GM23338 (cell line): ENCODE data around the gene ZDHHC13. TPM values are rescaled to one million over a fixed set of nuclear protein-coding genes. Genes with fewer than 3 reads are reported as not detected.

ENCODE experiments used
- ATAC-seq: fragments of 200-7000 bp; cut with Tn5 transposase; 3 replicates; pipeline ENCODE4 v1.9.1; 2020
- DNase-seq: peaks from one replicate; pipeline ENCODE4 v3.0.0-alpha.2; 2015; ENCODE audit warnings: low spot score
- H2AFZ ChIP-seq: fragments of 200-600 bp; sonication (generic); 2 replicates; pipeline ENCODE4 v1.8.0; 2016; ENCODE audit warnings: antibody characterized with exemption, mild to moderate bottlenecking, moderate library complexity
- H3F3A ChIP-seq: fragments of 200-600 bp; sonication (generic); replicated peaks from 2 replicates; pipeline ENCODE4 v1.8.0; 2017; ENCODE audit warnings: antibody characterized with exemption, mixed run types, low read depth
- H3K27ac ChIP-seq: fragments of 200-600 bp; sonication (generic); 2 replicates; pipeline ENCODE4 v1.6.1; 2016; ENCODE audit warnings: low read depth
- H3K27me3 ChIP-seq: fragments of 200-600 bp; sonication (generic); 2 replicates; pipeline ENCODE4 v1.8.0; 2016; ENCODE audit warnings: mild to moderate bottlenecking, mixed run types, moderate library complexity; ENCODE audit not compliant: insufficient read depth
- H3K36me3 ChIP-seq: fragments of 200-600 bp; sonication (generic); 2 replicates; pipeline ENCODE4 v1.8.0; 2016; ENCODE audit warnings: mild to moderate bottlenecking; ENCODE audit not compliant: insufficient read depth
- H3K4me1 ChIP-seq: fragments of 200-600 bp; sonication (generic); 2 replicates; pipeline ENCODE4 v1.8.0; 2016; ENCODE audit warnings: mild to moderate bottlenecking, moderate library complexity; ENCODE audit not compliant: insufficient read depth
- H3K4me2 ChIP-seq: fragments of 200-600 bp; sonication (generic); 2 replicates; pipeline ENCODE4 v1.7.1; 2017; ENCODE audit warnings: mixed run types
- H3K4me3 ChIP-seq: fragments of 200-600 bp; sonication (generic); 2 replicates; pipeline ENCODE4 v1.6.1; 2016; ENCODE audit warnings: mixed run types
- H3K79me2 ChIP-seq: fragments of 200-600 bp; sonication (generic); replicated peaks from 2 replicates; pipeline ENCODE4 v1.8.0; 2017; ENCODE audit warnings: mild to moderate bottlenecking; ENCODE audit not compliant: insufficient read depth
- H3K9me2 ChIP-seq: fragments of 200-600 bp; sonication (generic); 2 replicates; pipeline ENCODE4 v1.8.0; 2017; ENCODE audit not compliant: insufficient read depth
- H4K20me1 ChIP-seq: fragments of 200-600 bp; sonication (generic); replicated peaks from 2 replicates; pipeline ENCODE4 v1.8.0; 2017; ENCODE audit warnings: mild to moderate bottlenecking; ENCODE audit not compliant: insufficient read depth
- H3K27ac Mint-ChIP-seq: 2 replicates; pipeline ENCODE4 v1.8.0; 2020; ENCODE audit warnings: inconsistent platforms, mild to moderate bottlenecking, moderate library complexity, mixed read lengths
- H3K27me3 Mint-ChIP-seq: 3 replicates; pipeline ENCODE4 v1.8.0; 2022; ENCODE audit warnings: low read depth, mild to moderate bottlenecking, moderate library complexity, mixed read lengths, inconsistent platforms; ENCODE audit not compliant: insufficient read depth, poor library complexity
- H3K36me3 Mint-ChIP-seq: 3 replicates; pipeline ENCODE4 v1.8.0; 2021; ENCODE audit warnings: low read depth, mild to moderate bottlenecking, inconsistent platforms, moderate library complexity, mixed read lengths
- H3K4me1 Mint-ChIP-seq: 3 replicates; pipeline ENCODE4 v1.8.0; 2020; ENCODE audit warnings: mild to moderate bottlenecking, inconsistent platforms, mixed read lengths
- H3K4me3 Mint-ChIP-seq: 3 replicates; pipeline ENCODE4 v1.8.0; 2021; ENCODE audit warnings: moderate library complexity, mild to moderate bottlenecking, inconsistent platforms, mixed read lengths
- H3K9me3 Mint-ChIP-seq: 3 replicates; pipeline ENCODE4 v1.8.0; 2020; ENCODE audit warnings: moderate library complexity, mild to moderate bottlenecking, inconsistent platforms, mixed read lengths
- CREB1 ChIP-seq: fragments of 250-450 bp; sonication (Bioruptor Pico); IDR thresholded peaks from 2 replicates; pipeline ENCODE4 v1.5.0; 2020; ENCODE audit warnings: low read depth, mild to moderate bottlenecking, moderate library complexity
- CTCF ChIP-seq, 2 experiments: fragments of 200-600 bp in 1 of 2; sonication (generic) in 1 of 2; conservative IDR thresholded peaks; 2 replicates each; pipeline versions ENCODE4 v1.5.1 to v1.6.1; 2016 to 2017; ENCODE audit warnings: antibody characterized with exemption in 2 of 2, low read depth in 2 of 2, mild to moderate bottlenecking in 2 of 2, moderate library complexity in 1 of 2
- ETS1 ChIP-seq: IDR thresholded peaks from 2 replicates; pipeline ENCODE4 v1.6.1; 2016; ENCODE audit warnings: antibody characterized with exemption
- EZH2 ChIP-seq: fragments of 200-600 bp; sonication (generic); IDR thresholded peaks from one replicate; pipeline ENCODE4 v1.8.0; 2017; ENCODE audit warnings: antibody characterized with exemption, mild to moderate bottlenecking, low read depth; ENCODE audit not compliant: unreplicated experiment
- EZH2phosphoT487 ChIP-seq: fragments of 200-600 bp; sonication (generic); IDR thresholded peaks from one replicate; pipeline ENCODE4 v1.8.1; 2018; ENCODE audit warnings: antibody characterized with exemption; ENCODE audit not compliant: unreplicated experiment
- JUNB ChIP-seq: IDR thresholded peaks from one replicate; pipeline ENCODE4 v1.6.1; 2016; ENCODE audit warnings: antibody characterized with exemption; ENCODE audit not compliant: unreplicated experiment
- NANOG ChIP-seq: IDR thresholded peaks from 2 replicates; pipeline ENCODE4 v1.6.1; 2016; ENCODE audit warnings: antibody characterized with exemption, borderline replicate concordance
- POLR2AphosphoS5 ChIP-seq: IDR thresholded peaks from 2 replicates; pipeline ENCODE4 v1.6.1; 2016; ENCODE audit warnings: antibody characterized with exemption, low read depth
- REST ChIP-seq: IDR thresholded peaks from one replicate; pipeline ENCODE4 v1.6.1; 2018; ENCODE audit warnings: antibody characterized with exemption; ENCODE audit not compliant: unreplicated experiment
- STAT1 ChIP-seq: IDR thresholded peaks from one replicate; pipeline ENCODE4 v1.6.1; 2016; ENCODE audit warnings: antibody characterized with exemption; ENCODE audit not compliant: unreplicated experiment
- ZNF114 ChIP-seq: fragments of 250-450 bp; sonication (Bioruptor Pico); IDR thresholded peaks from 2 replicates; pipeline ENCODE4 v1.5.0; 2020; ENCODE audit warnings: mild to moderate bottlenecking, moderate library complexity
- ZNF331 ChIP-seq: fragments of 250-450 bp; sonication (Bioruptor Pico); IDR thresholded peaks from 2 replicates; pipeline ENCODE4 v1.5.0; 2020; ENCODE audit warnings: low read depth, mild to moderate bottlenecking, moderate library complexity
- ZNF462 ChIP-seq: fragments of 250-450 bp; sonication (Bioruptor Pico); IDR thresholded peaks from 2 replicates; pipeline ENCODE4 v1.5.0; 2020; ENCODE audit warnings: mild to moderate bottlenecking, moderate library complexity
- polyA plus RNA-seq: library from polyadenylated mRNA; unstranded; fragments of >200 nt; fragmentation: Nextera tagmentation; extraction: Ambion mirVana; gene quantifications from 2 replicates; pipeline ENCODE4 v1.2.1, GENCODE V29; 2016
- total RNA-seq: library from RNA; depleted of rRNA; stranded (reverse); fragments of >200 nt; shearing (Covaris generic); gene quantifications from 2 replicates; pipeline ENCODE4 v1.2.3, GENCODE V29; 2014

Gene ZDHHC13
- total and polyA plus RNA-seq, 2 experiments from 2014 or later, result 21.0 to 27.7 TPM

GRCh38 chr11:19173004-19173689 is 56.2 kb downstream of the ZDHHC13 start:
- Histone ChIP-seq H4K20me1 (peaks cover 6% of the 10 kb centered on the region; the same call in 1 of the 2 replicates), H3K36me3 (peaks cover 38% of the 10 kb centered on the region), H3K4me1 (no peaks in the 10 kb centered on the region), H2AFZ (no peak overlapping the region), H3K27me3 (no peaks in the 10 kb centered on the region), H3K79me2 (no peaks in the 10 kb centered on the region), H3K4me2 (no peak overlapping the region), H3K9me2 (no peaks in the 10 kb centered on the region), H3K4me3 (no peak overlapping the region), H3F3A (no peaks in the 10 kb centered on the region), H3K27ac (no peak overlapping the region)
- no peaks in the 10 kb centered on the region for H3K27me3 Mint-ChIP-seq
- H3K27ac Mint-ChIP-seq, result no peak overlapping the region
- no peaks in the 10 kb centered on the region for H3K9me3 Mint-ChIP-seq
- no peaks in the 10 kb centered on the region for H3K4me1 Mint-ChIP-seq
- TF ChIP-seq POLR2AphosphoS5 (no peak), ZNF462 (CRISPR knock-in tag) (no peak), STAT1 (no peak), ETS1 (no peak), ZNF331 (no peak), NANOG (no peak), EZH2 (no peak), REST (no peak), CTCF (conservative IDR thresholded peaks at IDR 0.05; ENCODE audit: low read depth in 2 of 2) (no peak), EZH2phosphoT487 (no peak), CREB1 (CRISPR knock-in tag) (no peak), JUNB (no peak), ZNF114 (CRISPR knock-in tag) (no peak)
- no peak for ATAC-seq
- no peak for DNase-seq
- H3K4me3 Mint-ChIP-seq, result no peak overlapping the region
- H3K36me3 Mint-ChIP-seq, result peaks cover 23% of the 10 kb centered on the region
